IMR-90 (cell line): ENCODE measurements around the gene FER. TPM values are rescaled to one million over a fixed set of nuclear protein-coding genes. Genes with fewer than 3 reads are reported as not detected.

Source experiments
- ATAC-seq: fragments of 200-7000 bp; cut with Tn5 transposase; 2 replicates; pipeline ENCODE4 v1.9.1; 2020; ENCODE audit warnings: low read depth, mild to moderate bottlenecking, moderate library complexity
- BruUV-seq: library from RNA; stranded (reverse); fragments of 400-500 nt; replicated peaks from 2 replicates; lab custom pipeline; 2021; lab: Mats Ljungman, UMichigan
- CTCF ChIA-PET: fragments of 300-600 bp; formaldehyde crosslinking; extraction: SDS; loops from one replicate; lab custom pipeline; 2021; ENCODE audit warnings: antibody characterized with exemption; lab: Yijun Ruan, JAX
- POLR2A ChIA-PET: fragments of 300-600 bp; sonication (Branson Sonifier 250); formaldehyde crosslinking; loops from one replicate; lab custom pipeline; 2022; ENCODE audit warnings: antibody characterized with exemption; ENCODE audit not compliant: unreplicated experiment; lab: Charles Lee
- DNase-seq: peaks from one replicate; pipeline ENCODE4 v3.0.0; 2013
- H2AFZ ChIP-seq: replicated peaks from 2 replicates; pipeline ENCODE3; 2013; ENCODE audit warnings: low read length, mild to moderate bottlenecking; ENCODE audit not compliant: poor library complexity
- H2AK5ac ChIP-seq: 2 replicates; pipeline ENCODE4 v1.6.1; 2013; ENCODE audit warnings: low read depth, low read length, inconsistent platforms
- H2AK9ac ChIP-seq: replicated peaks from 2 replicates; pipeline ENCODE3; 2013; ENCODE audit warnings: mild to moderate bottlenecking, low read depth, low read length, moderate library complexity; ENCODE audit not compliant: poor library complexity
- H2BK120ac ChIP-seq: 2 replicates; pipeline ENCODE4 v1.6.1; 2013; ENCODE audit warnings: low read depth, low read length, inconsistent platforms
- H2BK15ac ChIP-seq: 3 replicates; pipeline ENCODE4 v1.6.1; 2013; ENCODE audit warnings: low read depth, low read length, inconsistent platforms
- H2BK20ac ChIP-seq: 2 replicates; pipeline ENCODE4 v1.6.1; 2013; ENCODE audit warnings: low read depth, mild to moderate bottlenecking, inconsistent platforms, low read length, moderate library complexity
- H2BK5ac ChIP-seq: 2 replicates; pipeline ENCODE4 v1.6.1; 2013; ENCODE audit warnings: mild to moderate bottlenecking, low read depth, low read length, inconsistent platforms; ENCODE audit not compliant: poor library complexity, severe bottlenecking
- H3K14ac ChIP-seq: replicated peaks from 2 replicates; pipeline ENCODE4 v1.6.1; 2013; ENCODE audit warnings: low read depth, low read length, inconsistent platforms
- H3K18ac ChIP-seq: 2 replicates; pipeline ENCODE4 v1.6.1; 2013; ENCODE audit warnings: low read depth, low read length, control low read depth
- H3K23ac ChIP-seq: 2 replicates; pipeline ENCODE4 v1.6.1; 2013; ENCODE audit warnings: low read depth, low read length, inconsistent platforms
- H3K27ac ChIP-seq: 2 replicates; pipeline ENCODE4 v1.5.1; 2013; ENCODE audit warnings: mild to moderate bottlenecking, control low read depth, low read length; ENCODE audit not compliant: insufficient read depth
- H3K27me3 ChIP-seq: 2 replicates; pipeline ENCODE4 v1.6.1; 2013; ENCODE audit warnings: low read length; ENCODE audit not compliant: control insufficient read depth, insufficient read depth
- H3K36me3 ChIP-seq: 2 replicates; pipeline ENCODE4 v1.6.1; 2013; ENCODE audit warnings: low read length, mixed read lengths; ENCODE audit not compliant: control insufficient read depth, insufficient read depth
- H3K4ac ChIP-seq: 2 replicates; pipeline ENCODE4 v1.6.1; 2013; ENCODE audit warnings: low read depth, low read length, inconsistent platforms
- H3K4me1 ChIP-seq: 2 replicates; pipeline ENCODE4 v1.6.1; 2013; ENCODE audit warnings: low read length, mixed read lengths; ENCODE audit not compliant: control insufficient read depth, insufficient read depth
- H3K4me2 ChIP-seq: 2 replicates; pipeline ENCODE4 v1.6.1; 2013; ENCODE audit warnings: low read depth, mild to moderate bottlenecking, control low read depth, low read length, moderate library complexity
- H3K4me3 ChIP-seq: 2 replicates; pipeline ENCODE4 v1.5.1; 2013; ENCODE audit warnings: low read depth, mild to moderate bottlenecking, control low read depth, low read length, moderate library complexity; ENCODE audit not compliant: insufficient read depth
- H3K56ac ChIP-seq: 2 replicates; pipeline ENCODE4 v1.6.1; 2013; ENCODE audit warnings: low read length, inconsistent platforms; ENCODE audit not compliant: insufficient read depth; ENCODE audit errors: extremely low read depth
- H3K79me1 ChIP-seq, 2 experiments: 2 replicates each; pipeline ENCODE4 v1.6.1; 2013; ENCODE audit warnings: low read length in 2 of 2, inconsistent platforms in 1 of 2, low read depth in 1 of 2
- H3K9ac ChIP-seq: 2 replicates; pipeline ENCODE4 v1.6.1; 2013; ENCODE audit warnings: low read depth, low read length, control low read depth
- H3K9me1 ChIP-seq: 2 replicates; pipeline ENCODE4 v1.6.1; 2013; ENCODE audit warnings: low read length, inconsistent platforms; ENCODE audit not compliant: insufficient read depth
- H3K9me3 ChIP-seq: 2 replicates; pipeline ENCODE4 v1.6.1; 2013; ENCODE audit warnings: low read length; ENCODE audit not compliant: control insufficient read depth, insufficient read depth
- H4K20me1 ChIP-seq: 2 replicates; pipeline ENCODE4 v1.6.1; 2013; ENCODE audit warnings: low read length, inconsistent platforms; ENCODE audit not compliant: insufficient read depth
- H4K5ac ChIP-seq: 2 replicates; pipeline ENCODE4 v1.6.1; 2013; ENCODE audit warnings: mild to moderate bottlenecking, low read depth, low read length, control low read depth
- H4K8ac ChIP-seq, 2 experiments: 2 replicates each; pipeline ENCODE4 v1.6.1; 2013; ENCODE audit warnings: low read depth in 2 of 2, low read length in 2 of 2, control low read depth in 1 of 2, inconsistent platforms in 1 of 2
- H4K91ac ChIP-seq: 2 replicates; pipeline ENCODE4 v1.6.1; 2013; ENCODE audit warnings: low read depth, low read length, inconsistent platforms; ENCODE audit not compliant: insufficient read depth
- BHLHE40 ChIP-seq: fragments of 150-350 bp; IDR thresholded peaks from 2 replicates; pipeline ENCODE4 v1.6.1; 2016; ENCODE audit warnings: mild to moderate bottlenecking, low read depth, low read length
- CEBPB ChIP-seq: IDR thresholded peaks from 2 replicates; pipeline ENCODE4 v1.6.1; 2012; ENCODE audit warnings: low read depth, low read length, improper control_type of control experiment
- MAFK ChIP-seq: IDR thresholded peaks from 2 replicates; pipeline ENCODE4 v1.6.1; 2012; ENCODE audit warnings: low read depth, low read length, improper control_type of control experiment
- MXI1 ChIP-seq: IDR thresholded peaks from 2 replicates; pipeline ENCODE4 v1.6.1; 2012; ENCODE audit warnings: low read depth, mild to moderate bottlenecking, low read length, moderate library complexity, borderline replicate concordance
- POLR2A ChIP-seq: IDR thresholded peaks from 2 replicates; pipeline ENCODE4 v1.6.1; 2012; ENCODE audit warnings: mild to moderate bottlenecking, low read depth, low read length
- SMC3 ChIP-seq: fragments of 150-350 bp; IDR thresholded peaks from 2 replicates; pipeline ENCODE4 v1.6.1; 2016; ENCODE audit warnings: low read depth, mild to moderate bottlenecking, antibody characterized with exemption, low read length, moderate library complexity
- WGBS, 2 experiments: methylation state at CpG; one replicate each; pipeline versions ENCODE4 v1.1.5 to v1.1.7; 2013; ENCODE audit warnings: missing lambda C conversion rate in 2 of 2; ENCODE audit not compliant: insufficient read length in 1 of 2; ENCODE audit errors: extremely low coverage in 2 of 2; 5-methylcytosine and 5-hydroxymethylcytosine counted together
- dilution Hi-C: fragments of 300-500 bp; cut with HindIII; formaldehyde crosslinking; loops from one replicate; pipeline ENCODE4 v1.14.3; 2018; ENCODE audit warnings: low sequenced_read_pairs; ENCODE audit not compliant: unreplicated experiment
- in situ Hi-C: fragments of 300-500 bp; cut with MboI; formaldehyde crosslinking; loops from 3 replicates; pipeline ENCODE4 v1.14.3; 2019; ENCODE audit warnings: low sequenced_read_pairs, inconsistent platforms, mixed read lengths
- intact Hi-C: fragments of 100-400 bp; cut with micrococcal nuclease; formaldehyde crosslinking; loops from 2 replicates; pipeline ENCODE4 v1.10.0; 2022
- polyA plus RNA-seq, 3 experiments: library from polyadenylated mRNA; depleted of rRNA; stranded (reverse); fragments of >200 nt; gene quantifications; 2 replicates each; pipeline ENCODE4 v1.2.3, GENCODE V29; 2012; ENCODE audit warnings: low replicate concordance in 1 of 3
- total RNA-seq: library from RNA; depleted of rRNA; stranded (reverse); fragments of >200 nt; gene quantifications from 2 replicates; pipeline ENCODE4 v1.2.3, GENCODE V29; 2012
- TF ChIP-seq, protein P1 (sequence below): conservative IDR thresholded peaks from 2 replicates; pipeline ENCODE4 v1.5.1; 2012; ENCODE audit warnings: mild to moderate bottlenecking, low read depth, low read length, improper control_type of control experiment

The FER gene
- total and polyA plus RNA-seq, 2 of the 4 experiments (the other 2 are of a cell fraction): 3.5 to 32.4 TPM

DNA sequence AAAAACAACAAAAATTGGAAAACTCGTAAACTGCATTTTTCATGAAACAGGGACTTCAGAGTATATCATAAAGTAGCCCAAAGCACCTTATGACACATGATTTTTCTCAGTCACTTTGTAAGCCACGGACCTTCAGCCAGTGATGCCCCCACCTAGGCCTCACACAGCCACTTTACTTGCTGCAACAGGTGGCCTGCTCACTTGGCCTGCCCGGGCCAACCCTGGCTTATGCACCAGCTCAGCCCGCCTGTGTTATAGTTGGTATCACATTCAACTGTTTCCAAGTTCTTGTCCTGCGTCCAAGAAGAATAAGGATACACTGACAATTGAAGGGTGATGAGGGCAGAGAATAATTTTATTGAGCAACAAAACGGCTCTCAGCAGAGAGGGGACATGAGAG lies 219.2 kb downstream of the FER start:
- H2BK20ac ChIP-seq: no peak overlapping the region
- H4K91ac ChIP-seq: no peak overlapping the region
- no peak overlapping the region for H2BK120ac ChIP-seq
- H3K9me3 ChIP-seq: no peaks in the 10 kb centered on the region
- intact Hi-C loops: no loop called here
- H3K4me2 ChIP-seq: no peak overlapping the region
- H2AFZ ChIP-seq: no peak overlapping the region
- no peak overlapping the region for H3K27ac ChIP-seq
- no peak overlapping the region for H3K56ac ChIP-seq
- no peak overlapping the region for H3K9ac ChIP-seq
- H3K27me3 ChIP-seq: no peaks in the 10 kb centered on the region
- in situ Hi-C loops: no loop called here
- CTCF ChIA-PET: no interaction called here
- no peak overlapping the region for H2BK5ac ChIP-seq
- no peaks in the 10 kb centered on the region; the same call in 1 of the 2 replicates for H3K9me1 ChIP-seq
- no peak overlapping the region for H2AK9ac ChIP-seq
- DNase-seq (no peak), ATAC-seq (no peak)
- no peaks in the 10 kb centered on the region for H4K20me1 ChIP-seq
- H4K8ac ChIP-seq: no peak overlapping the region
- WGBS, 2 experiments: no CpG with 5 or more reads among the region's 6 CpGs
- H3K36me3 ChIP-seq: peaks cover 3% of the 10 kb centered on the region
- H3K79me1 ChIP-seq: no peaks in the 10 kb centered on the region; a peak in 1 of 4 replicates
- TF ChIP-seq POLR2A (no peak), SMC3 (no peak), BHLHE40 (no peak), MXI1 (no peak), CEBPB (no peak), MAFK (no peak)
- TF ChIP-seq, protein P1, sequence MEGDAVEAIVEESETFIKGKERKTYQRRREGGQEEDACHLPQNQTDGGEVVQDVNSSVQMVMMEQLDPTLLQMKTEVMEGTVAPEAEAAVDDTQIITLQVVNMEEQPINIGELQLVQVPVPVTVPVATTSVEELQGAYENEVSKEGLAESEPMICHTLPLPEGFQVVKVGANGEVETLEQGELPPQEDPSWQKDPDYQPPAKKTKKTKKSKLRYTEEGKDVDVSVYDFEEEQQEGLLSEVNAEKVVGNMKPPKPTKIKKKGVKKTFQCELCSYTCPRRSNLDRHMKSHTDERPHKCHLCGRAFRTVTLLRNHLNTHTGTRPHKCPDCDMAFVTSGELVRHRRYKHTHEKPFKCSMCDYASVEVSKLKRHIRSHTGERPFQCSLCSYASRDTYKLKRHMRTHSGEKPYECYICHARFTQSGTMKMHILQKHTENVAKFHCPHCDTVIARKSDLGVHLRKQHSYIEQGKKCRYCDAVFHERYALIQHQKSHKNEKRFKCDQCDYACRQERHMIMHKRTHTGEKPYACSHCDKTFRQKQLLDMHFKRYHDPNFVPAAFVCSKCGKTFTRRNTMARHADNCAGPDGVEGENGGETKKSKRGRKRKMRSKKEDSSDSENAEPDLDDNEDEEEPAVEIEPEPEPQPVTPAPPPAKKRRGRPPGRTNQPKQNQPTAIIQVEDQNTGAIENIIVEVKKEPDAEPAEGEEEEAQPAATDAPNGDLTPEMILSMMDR: no peak
- no peak overlapping the region for H2BK15ac ChIP-seq
- H3K23ac ChIP-seq: no peak overlapping the region; the same call in 1 of the 2 replicates
- H4K5ac ChIP-seq: no peak overlapping the region
- no peak overlapping the region for H3K14ac ChIP-seq
- H3K4me3 ChIP-seq: no peak overlapping the region
- no peak overlapping the region for H2AK5ac ChIP-seq
- 0 out of 2 replicates have a peak, but pooled peaks cover 3% of the 10 kb centered on the region for H3K4me1 ChIP-seq
- dilution Hi-C loops: no loop called here
- POLR2A ChIA-PET: no interaction called here
- H3K4ac ChIP-seq: no peak overlapping the region
- H3K18ac ChIP-seq: no peak overlapping the region
- no TSS peak for BruUV-seq
